DMS153 treated with DMSO at 0.1 percent for 48 hours (cell line): ENCODE results near the gene HES6.

Experiments used
- DNase-seq: peaks from one replicate; lab custom pipeline; 2025; ENCODE audit not compliant: unreplicated experiment; lab: John Stamatoyannopoulos, UW

The HES6 gene

GRCh38 chr2:238237431-238238135 is 2.3 kb downstream of the HES6 start:
- DNase-seq, result no peak

- DNase-seq, result no peak
These were observed 3.3 kb downstream of the HES6 start for GRCh38 chr2:238236571-238236970.

- DNase-seq, result no peak
These were observed 4.0 kb downstream of the HES6 start for GRCh38 chr2:238235856-238236255.

- no peak for DNase-seq
These were observed 4.5 kb downstream of the HES6 start for GRCh38 chr2:238235331-238235732.

- no peak for DNase-seq
These were observed 6.2 kb downstream of the HES6 start for GRCh38 chr2:238233625-238234024.

- DNase-seq, result no peak
These were observed 8.0 kb downstream of the HES6 start for GRCh38 chr2:238231809-238232208.

- no peak for DNase-seq
These were observed 8.5 kb downstream of the HES6 start for GRCh38 chr2:238231251-238231793.

GRCh38 chr2:238230699-238231098 is 9.1 kb downstream of the HES6 start:
- DNase-seq, result no peak

GRCh38 chr2:238228700-238229099 is 11.1 kb downstream of the HES6 start:
- DNase-seq, result no peak

- no peak for DNase-seq
These were observed 12.2 kb downstream of the HES6 start for GRCh38 chr2:238227587-238228032.

GRCh38 chr2:238226698-238227586 is 12.9 kb downstream of the HES6 start:
- no peak for DNase-seq

- no peak for DNase-seq
These were observed 13.7 kb downstream of the HES6 start for GRCh38 chr2:238225911-238226697.

- no peak for DNase-seq
These were observed 14.7 kb downstream of the HES6 start for GRCh38 chr2:238225121-238225520.

GRCh38 chr2:238224356-238225035 is 15.3 kb downstream of the HES6 start:
- DNase-seq, result no peak

- no peak for DNase-seq
These were observed 18.8 kb downstream of the HES6 start for GRCh38 chr2:238220892-238221521.

GRCh38 chr2:238220274-238220891 is 19.5 kb downstream of the HES6 start:
- DNase-seq, result no peak

GRCh38 chr2:238216651-238217184 is 23.1 kb downstream of the HES6 start:
- DNase-seq, result no peak

GRCh38 chr2:238207006-238207405 is 32.8 kb downstream of the HES6 start:
- DNase-seq, result no peak

- no peak for DNase-seq
These were observed 35.7 kb downstream of the HES6 start for GRCh38 chr2:238203973-238204683.
